Activated CD4-positive, alpha-beta T cell treated with anti-CD3 and anti-CD28 coated beads for 36 hours (primary cell): ENCODE results near the gene SLC38A3. TPM values are rescaled to one million over a fixed set of nuclear protein-coding genes. Genes with fewer than 3 reads are reported as not detected.
A peak's percentile ranks its signal among the peaks of the same experiment; 100 is the strongest.

ENCODE experiments used
- ATAC-seq: fragments of 200-7000 bp; cut with Tn5 transposase; one replicate; pipeline ENCODE4 v1.10.0; 2021; ENCODE audit warnings: mild to moderate bottlenecking, moderate library complexity
- CTCF ChIA-PET: fragments of 350-600 bp; sonication (Branson Sonifier 250); formaldehyde crosslinking; loops from one replicate; lab custom pipeline; 2021; ENCODE audit warnings: antibody characterized with exemption; lab: Charles Lee
- POLR2A ChIA-PET: fragments of 350-600 bp; sonication (Branson Sonifier 250); formaldehyde crosslinking; loops from one replicate; lab custom pipeline; 2021; ENCODE audit warnings: antibody characterized with exemption, inconsistent platforms; lab: Charles Lee
- DNase-seq: peaks from one replicate; pipeline ENCODE4 v3.0.0-alpha.2; 2020
- H3K27ac Mint-ChIP-seq: one replicate; pipeline ENCODE4 v1.8.0; 2021; ENCODE audit warnings: mixed read lengths
- H3K27me3 Mint-ChIP-seq: one replicate; pipeline ENCODE4 v1.8.0; 2021; ENCODE audit warnings: mixed read lengths
- H3K36me3 Mint-ChIP-seq: one replicate; pipeline ENCODE4 v1.8.0; 2021; ENCODE audit warnings: low read depth, mixed read lengths
- H3K4me1 Mint-ChIP-seq: one replicate; pipeline ENCODE4 v1.8.0; 2021; ENCODE audit warnings: mixed read lengths
- H3K4me3 Mint-ChIP-seq: one replicate; pipeline ENCODE4 v1.8.0; 2021; ENCODE audit warnings: mild to moderate bottlenecking, moderate library complexity, mixed read lengths
- H3K9me3 Mint-ChIP-seq: one replicate; pipeline ENCODE4 v1.8.0; 2021; ENCODE audit warnings: low read depth, mixed read lengths
- intact Hi-C, 2 experiments: fragments of 100-400 bp; cut with DNase I in 1 of 2; cut with micrococcal nuclease in 1 of 2; formaldehyde crosslinking; loops; one replicate each; pipeline versions ENCODE4 v1.14.2 to v1.15.1; 2022 to 2024; cut with DNase I, micrococcal nuclease
- total RNA-seq, 2 experiments: library from RNA; stranded (reverse); gene quantifications; one replicate each; pipeline ENCODE4 v1.2.3, GENCODE V29; 2021

Gene SLC38A3
- total RNA-seq, 2 experiments from 2014 or later = 0.12 TPM; not detected in 1

- ChIA-PET CTCF (interaction anchor here (0.6 to 3.6 kb wide), 25 partner anchors 9 to 136 kb away, joined by 3 to 34 read pairs (median 4); no protein-coding TSS in a partner anchor), POLR2A (no interaction called here)
- H3K27me3 Mint-ChIP-seq = peaks cover 12% of the 10 kb centered on the region
- H3K27ac Mint-ChIP-seq = no peak overlapping the region
- ATAC-seq = peak; percentile 57
- intact Hi-C loops = no loop called here
- H3K4me1 Mint-ChIP-seq = peaks cover 13% of the 10 kb centered on the region
- H3K4me3 Mint-ChIP-seq = no peak overlapping the region
- no peaks in the 10 kb centered on the region for H3K36me3 Mint-ChIP-seq
- DNase-seq = peak; percentile 90
- no peaks in the 10 kb centered on the region for H3K9me3 Mint-ChIP-seq
Measured at GRCh38 chr3:50192689-50193141, 12.4 kb upstream of the SLC38A3 start.

- H3K4me1 Mint-ChIP-seq = peaks cover 13% of the 10 kb centered on the region
- H3K27ac Mint-ChIP-seq = no peak overlapping the region
- H3K36me3 Mint-ChIP-seq = no peaks in the 10 kb centered on the region
- no peak overlapping the region for H3K4me3 Mint-ChIP-seq
- H3K27me3 Mint-ChIP-seq = peaks cover 12% of the 10 kb centered on the region
- ChIA-PET CTCF (interaction anchor here (0.7 to 3.9 kb wide), 9 partner anchors 9 to 135 kb away, joined by 3 to 79 read pairs (median 7); no protein-coding TSS in a partner anchor), POLR2A (no interaction called here)
- DNase-seq (no peak), ATAC-seq (no peak)
- no peaks in the 10 kb centered on the region for H3K9me3 Mint-ChIP-seq
- intact Hi-C loops = no loop called here
Measured at GRCh38 chr3:50193286-50193685, 11.8 kb upstream of the SLC38A3 start.

GRCh38 chr3:50193746-50194127 lies 11.3 kb upstream of the SLC38A3 start:
- POLR2A ChIA-PET = no interaction called here
- Mint-ChIP-seq H3K9me3 (no peaks in the 10 kb centered on the region), H3K4me1 (peaks cover 13% of the 10 kb centered on the region), H3K4me3 (peak overlapping the region; percentile 17), H3K27ac (no peak overlapping the region), H3K27me3 (peaks cover 14% of the 10 kb centered on the region), H3K36me3 (no peaks in the 10 kb centered on the region)
- DNase-seq (no peak), ATAC-seq (no peak)
- CTCF ChIA-PET = interaction anchor here (0.5 to 3.9 kb wide), 21 partner anchors 9 to 143 kb away, joined by 3 to 79 read pairs (median 6); partner anchors contain the start of genes GNAI2, IFRD2 and SLC38A3
- intact Hi-C loops = loop anchor here (1.0 to 2.0 kb wide), 5 partner anchors 33 to 127 kb away; no protein-coding TSS in a partner anchor

GRCh38 chr3:50194128-50194902 lies 10.8 kb upstream of the SLC38A3 start:
- H3K27me3 Mint-ChIP-seq = peaks cover 14% of the 10 kb centered on the region
- no peaks in the 10 kb centered on the region for H3K9me3 Mint-ChIP-seq
- no peak overlapping the region for H3K27ac Mint-ChIP-seq
- H3K36me3 Mint-ChIP-seq = no peaks in the 10 kb centered on the region
- ChIA-PET CTCF (interaction anchor here (0.5 to 3.9 kb wide), 37 partner anchors 8 to 331 kb away, joined by 3 to 79 read pairs (median 5); partner anchors contain the start of genes GNAI2, HYAL3, IFRD2 and NAA80), POLR2A (interaction anchor here (0.6 to 1.4 kb wide), 3 partner anchors 24 to 53 kb away, joined by 3 to 6 read pairs (median 4); partner anchors contain the start of gene GNAI2)
- intact Hi-C loops = loop anchor here (1.0 to 2.0 kb wide), 5 partner anchors 32 to 126 kb away; no protein-coding TSS in a partner anchor
- peaks cover 13% of the 10 kb centered on the region for H3K4me1 Mint-ChIP-seq
- H3K4me3 Mint-ChIP-seq = peak overlapping the region; percentile 17
- ATAC-seq (peak; percentile 77), DNase-seq (peak; percentile 89)

- ATAC-seq (peak; percentile 74), DNase-seq (peak; percentile 73)
- POLR2A ChIA-PET = interaction anchor here (0.6 to 1.4 kb wide), 3 partner anchors 24 to 52 kb away, joined by 3 to 6 read pairs (median 4); partner anchors contain the start of gene GNAI2
- CTCF ChIA-PET = interaction anchor here (0.6 to 3.9 kb wide), 34 partner anchors 8 to 332 kb away, joined by 3 to 79 read pairs (median 5); partner anchors contain the start of genes GNAI2, HYAL3, IFRD2 and NAA80
- no peaks in the 10 kb centered on the region for H3K9me3 Mint-ChIP-seq
- H3K4me1 Mint-ChIP-seq = peaks cover 13% of the 10 kb centered on the region
- intact Hi-C loops = loop anchor here (1.0 to 2.0 kb wide), 6 partner anchors 31 to 126 kb away; no protein-coding TSS in a partner anchor
- peaks cover 14% of the 10 kb centered on the region for H3K27me3 Mint-ChIP-seq
- H3K36me3 Mint-ChIP-seq = no peaks in the 10 kb centered on the region
- no peak overlapping the region for H3K27ac Mint-ChIP-seq
- H3K4me3 Mint-ChIP-seq = peak overlapping the region; percentile 12
Measured at GRCh38 chr3:50194903-50195500, 10.1 kb upstream of the SLC38A3 start.

GRCh38 chr3:50195501-50196252 lies 9.4 kb upstream of the SLC38A3 start:
- H3K27me3 Mint-ChIP-seq = peaks cover 16% of the 10 kb centered on the region
- H3K9me3 Mint-ChIP-seq = no peaks in the 10 kb centered on the region

GRCh38 chr3:50196253-50196801 lies 8.7 kb upstream of the SLC38A3 start:
- no peak overlapping the region for H3K4me3 Mint-ChIP-seq
- no peak for DNase-seq
- H3K27me3 Mint-ChIP-seq = peaks cover 21% of the 10 kb centered on the region
- intact Hi-C loops = no loop called here
- CTCF ChIA-PET = interaction anchor here (1.6 to 3.9 kb wide), 4 partner anchors 25 to 78 kb away, joined by 4 to 79 read pairs (median 20); no protein-coding TSS in a partner anchor
- no peak overlapping the region for H3K27ac Mint-ChIP-seq
- ATAC-seq = no peak
- peaks cover 13% of the 10 kb centered on the region for H3K4me1 Mint-ChIP-seq
- H3K9me3 Mint-ChIP-seq = no peaks in the 10 kb centered on the region
- POLR2A ChIA-PET = no interaction called here
- no peaks in the 10 kb centered on the region for H3K36me3 Mint-ChIP-seq

More at GRCh38 chr3:50195501-50196252, 9.4 kb upstream of the SLC38A3 start:
- no peak for ATAC-seq
- H3K4me3 Mint-ChIP-seq = no peak overlapping the region
- ChIA-PET POLR2A (interaction anchor here (1.4 kb wide), 1 partner anchor 51 kb away, joined by 6 read pairs; no protein-coding TSS in a partner anchor), CTCF (interaction anchor here (0.9 to 3.9 kb wide), 20 partner anchors 8 to 132 kb away, joined by 3 to 79 read pairs (median 6); partner anchors contain the start of genes IFRD2 and TUSC2)
- intact Hi-C loops = loop anchor here in 1 of 2 experiments (1.0 to 2.0 kb wide), 2 partner anchors 41 to 125 kb away; no protein-coding TSS in a partner anchor
- no peak for DNase-seq
- no peak overlapping the region for H3K27ac Mint-ChIP-seq
- H3K36me3 Mint-ChIP-seq = no peaks in the 10 kb centered on the region
- H3K4me1 Mint-ChIP-seq = peaks cover 13% of the 10 kb centered on the region

GRCh38 chr3:50201573-50202315 lies 3.3 kb upstream of the SLC38A3 start:
- no peak for ATAC-seq
- intact Hi-C loops = no loop called here
- ChIA-PET CTCF (interaction anchor here (0.8 to 1.6 kb wide), 5 partner anchors 8 to 26 kb away, joined by 3 to 7 read pairs (median 3); no protein-coding TSS in a partner anchor), POLR2A (no interaction called here)
- Mint-ChIP-seq H3K4me1 (peaks cover 2% of the 10 kb centered on the region), H3K9me3 (no peaks in the 10 kb centered on the region), H3K27me3 (peaks cover 32% of the 10 kb centered on the region), H3K27ac (no peak overlapping the region), H3K36me3 (no peaks in the 10 kb centered on the region), H3K4me3 (no peak overlapping the region)
- no peak for DNase-seq

- no peak overlapping the region for H3K4me3 Mint-ChIP-seq
- intact Hi-C loops = no loop called here
- H3K27me3 Mint-ChIP-seq = peaks cover 36% of the 10 kb centered on the region
- POLR2A ChIA-PET = no interaction called here
- no peak overlapping the region for H3K27ac Mint-ChIP-seq
- ATAC-seq (no peak), DNase-seq (no peak)
- H3K9me3 Mint-ChIP-seq = no peaks in the 10 kb centered on the region
- H3K4me1 Mint-ChIP-seq = peaks cover 2% of the 10 kb centered on the region
- H3K36me3 Mint-ChIP-seq = no peaks in the 10 kb centered on the region
- CTCF ChIA-PET = interaction anchor here (0.9 to 1.6 kb wide), 5 partner anchors 9 to 72 kb away, joined by 3 to 7 read pairs (median 3); no protein-coding TSS in a partner anchor
Measured at GRCh38 chr3:50202353-50203112, 2.5 kb upstream of the SLC38A3 start.
